ENCODE results near the gene APBB3. TPM values are rescaled to one million over a fixed set of nuclear protein-coding genes. Genes with fewer than 3 reads are reported as not detected.

Gene APBB3
- total RNA-seq, 4 donors from 2014 or later: 6.8 to 12.5 (median 11.8) TPM

DNA sequence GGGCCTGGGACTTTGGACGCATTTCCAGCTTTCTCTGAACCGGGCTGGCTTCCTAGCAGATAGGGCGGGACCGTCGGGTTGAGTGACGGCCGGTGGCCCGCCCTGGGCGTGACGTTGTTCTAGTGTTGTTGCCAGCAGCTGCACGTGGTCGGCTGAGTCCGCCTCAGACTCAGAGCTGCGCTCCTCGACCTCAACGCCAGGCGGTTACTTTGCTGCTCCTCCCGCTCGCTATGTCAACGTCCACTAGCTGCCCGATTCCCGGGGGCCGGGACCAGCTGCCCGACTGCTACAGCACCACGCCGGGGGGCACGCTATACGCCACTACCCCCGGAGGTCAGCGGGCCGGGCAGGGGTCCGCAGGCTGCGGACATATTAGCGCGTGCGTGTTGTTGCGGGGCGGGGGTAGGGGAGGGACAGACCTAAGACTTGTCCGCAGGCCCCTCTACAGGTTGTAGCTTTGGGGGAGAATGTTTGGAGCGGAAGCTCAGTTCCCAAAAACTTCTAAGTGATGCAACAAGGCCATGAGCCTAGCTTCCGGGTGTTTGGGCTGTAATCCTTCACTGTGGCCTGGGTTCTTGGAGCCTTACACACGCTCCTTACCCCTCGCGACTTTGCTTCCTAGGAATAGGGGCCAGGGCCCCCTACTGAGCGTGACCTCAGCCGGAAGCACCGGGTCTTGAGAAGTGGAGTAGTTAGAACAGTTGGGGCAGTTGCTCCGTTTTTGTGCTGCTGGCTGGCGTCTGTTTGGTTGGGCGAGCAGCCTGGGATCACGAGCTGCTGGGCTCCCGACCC is 16.7 kb downstream of the APBB3 start, which contains the start of gene EIF4EBP3:
Gene EIF4EBP3, plus strand, starts transcription at position 155 of the 792 bp plus-strand sequence. Its CDS starts 76 bp downstream, at position 231.
- Histone ChIP-seq H3K27me3 (no peaks in the 10 kb centered on the region), H3K4me3 (peak within 1 kb of the TSS; percentile 60 to 67 (median 63)), H3K36me3 (peaks cover 5 to 61% (median 54%) of the 10 kb centered on the region in 4 donors), H3K9me3 (no peaks in the 10 kb centered on the region), H3K4me1 (peaks cover 43 to 48% (median 45%) of the 10 kb centered on the region in 4 donors), H3K27ac (replicated peaks in 1 of 4) (peak within 1 kb of the TSS; percentile 93 to 98 (median 96))
- WGBS: 32% methylated on average over 13 of the region's 52 CpGs
- intact Hi-C loops (cut with DNase I): no loop called here
- peak; percentile 99 for DNase-seq (ENCODE audit: extremely low spot score)
- TF ChIP-seq POLR2A (IDR thresholded peaks at IDR 0.05; ENCODE audit: low read depth) (peak; percentile 36), EP300 (IDR thresholded peaks at IDR 0.05) (peak; percentile 6), POLR2AphosphoS5 (IDR thresholded peaks at IDR 0.05) (peak; percentile 96 to 97)
- TF ChIP-seq, protein P1, sequence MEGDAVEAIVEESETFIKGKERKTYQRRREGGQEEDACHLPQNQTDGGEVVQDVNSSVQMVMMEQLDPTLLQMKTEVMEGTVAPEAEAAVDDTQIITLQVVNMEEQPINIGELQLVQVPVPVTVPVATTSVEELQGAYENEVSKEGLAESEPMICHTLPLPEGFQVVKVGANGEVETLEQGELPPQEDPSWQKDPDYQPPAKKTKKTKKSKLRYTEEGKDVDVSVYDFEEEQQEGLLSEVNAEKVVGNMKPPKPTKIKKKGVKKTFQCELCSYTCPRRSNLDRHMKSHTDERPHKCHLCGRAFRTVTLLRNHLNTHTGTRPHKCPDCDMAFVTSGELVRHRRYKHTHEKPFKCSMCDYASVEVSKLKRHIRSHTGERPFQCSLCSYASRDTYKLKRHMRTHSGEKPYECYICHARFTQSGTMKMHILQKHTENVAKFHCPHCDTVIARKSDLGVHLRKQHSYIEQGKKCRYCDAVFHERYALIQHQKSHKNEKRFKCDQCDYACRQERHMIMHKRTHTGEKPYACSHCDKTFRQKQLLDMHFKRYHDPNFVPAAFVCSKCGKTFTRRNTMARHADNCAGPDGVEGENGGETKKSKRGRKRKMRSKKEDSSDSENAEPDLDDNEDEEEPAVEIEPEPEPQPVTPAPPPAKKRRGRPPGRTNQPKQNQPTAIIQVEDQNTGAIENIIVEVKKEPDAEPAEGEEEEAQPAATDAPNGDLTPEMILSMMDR (IDR thresholded peaks at IDR 0.05): peak; percentile 32 to 81 (median 58)

- intact Hi-C loops (cut with DNase I): no loop called here
- Histone ChIP-seq H3K27me3 (no peaks in the 10 kb centered on the region), H3K4me3 (peak overlapping the region; percentile 60 to 67 (median 63)), H3K9me3 (no peaks in the 10 kb centered on the region), H3K27ac (replicated peaks in 1 of 4) (peak overlapping the region; percentile 93 to 98 (median 96)), H3K4me1 (peaks cover 43 to 48% (median 45%) of the 10 kb centered on the region in 4 donors), H3K36me3 (peaks cover 8 to 62% (median 56%) of the 10 kb centered on the region in 4 donors)
- DNase-seq (ENCODE audit: extremely low spot score): peak; percentile 82
- TF ChIP-seq EP300 (IDR thresholded peaks at IDR 0.05) (no peak), POLR2A (IDR thresholded peaks at IDR 0.05; ENCODE audit: low read depth) (no peak), POLR2AphosphoS5 (IDR thresholded peaks at IDR 0.05) (no peak)
- TF ChIP-seq, protein P1 (IDR thresholded peaks at IDR 0.05): no peak
- 56% methylated on average over 7 of the region's 13 CpGs for WGBS
These were observed 17.4 kb downstream of the APBB3 start for GRCh38 chr5:140546851-140547507.

- H3K36me3 ChIP-seq: peaks cover 16 to 62% (median 56%) of the 10 kb centered on the region in 4 donors
- WGBS: 97% methylated on average over 10 of the region's 10 CpGs
- H3K27ac ChIP-seq (replicated peaks in 1 of 4): peak overlapping the region in 1 of 4 donors; percentile 98
- TF ChIP-seq, protein P1 (IDR thresholded peaks at IDR 0.05): no peak
- TF ChIP-seq POLR2AphosphoS5 (IDR thresholded peaks at IDR 0.05) (no peak), POLR2A (IDR thresholded peaks at IDR 0.05; ENCODE audit: low read depth) (no peak), EP300 (IDR thresholded peaks at IDR 0.05) (no peak)
- H3K9me3 ChIP-seq: no peaks in the 10 kb centered on the region
- H3K4me1 ChIP-seq: peaks cover 42 to 44% (median 43%) of the 10 kb centered on the region in 4 donors
- intact Hi-C loops (cut with DNase I): no loop called here
- peak; percentile 29 for DNase-seq (ENCODE audit: extremely low spot score)
- H3K4me3 ChIP-seq: no peak overlapping the region
- H3K27me3 ChIP-seq: no peaks in the 10 kb centered on the region
These were observed 18.8 kb downstream of the APBB3 start for GRCh38 chr5:140545606-140546005.

- peaks cover 36 to 38% (median 37%) of the 10 kb centered on the region in 4 donors for H3K4me1 ChIP-seq
- H3K27me3 ChIP-seq: no peaks in the 10 kb centered on the region
- H3K27ac ChIP-seq (replicated peaks in 1 of 4): no peak overlapping the region
- no peak overlapping the region for H3K4me3 ChIP-seq
- 97% methylated on average over 7 of the region's 7 CpGs for WGBS
- TF ChIP-seq, protein P1 (IDR thresholded peaks at IDR 0.05): no peak
- TF ChIP-seq POLR2A (IDR thresholded peaks at IDR 0.05; ENCODE audit: low read depth) (no peak), POLR2AphosphoS5 (IDR thresholded peaks at IDR 0.05) (no peak), EP300 (IDR thresholded peaks at IDR 0.05) (no peak)
- H3K9me3 ChIP-seq: no peaks in the 10 kb centered on the region
- intact Hi-C loops (cut with DNase I): no loop called here
- H3K36me3 ChIP-seq: peaks cover 22 to 62% (median 56%) of the 10 kb centered on the region in 4 donors
- peak; percentile 57 for DNase-seq (ENCODE audit: extremely low spot score)
These were observed 19.4 kb downstream of the APBB3 start for GRCh38 chr5:140544986-140545385.
